T-helper 2 cell treated with Interferon-gamma antibody and Interleukin-4, amounts not matched to agents 100 ng/mL and 5 ng/mL, for 36 hours (primary cell): ENCODE results near the gene NANOS1. TPM values are rescaled to one million over a fixed set of nuclear protein-coding genes. Genes with fewer than 3 reads are reported as not detected.

ENCODE experiments used
- intact Hi-C: fragments of 100-400 bp; cut with micrococcal nuclease; formaldehyde crosslinking; loops from one replicate; pipeline ENCODE4 v1.15.1; 2023
- total RNA-seq: library from RNA; stranded (reverse); gene quantifications from 2 replicates; pipeline ENCODE4 v1.2.3, GENCODE V29; 2022

Gene NANOS1
- total RNA-seq: 0.20 and 0.34 TPM in 2 replicates

GRCh38 chr10:119029613-119030420 is at the start of gene NANOS1:
Gene NANOS1, plus strand, starts transcription at chr10:119029714. Its CDS starts 88 bp downstream, at chr10:119029802.
- intact Hi-C loops: loop anchor here (1.0 to 10.0 kb wide), 5 partner anchors 47 to 275 kb away; partner anchors contain the start of genes CACUL1, DENND10, PRDX3 and SFXN4

- intact Hi-C loops: no loop called here
Measured at GRCh38 chr10:118980135-118980865, 49.2 kb upstream of the NANOS1 start.

GRCh38 chr10:118980870-118981269 is 48.6 kb upstream of the NANOS1 start:
- intact Hi-C loops: no loop called here

- intact Hi-C loops: no loop called here
Measured at GRCh38 chr10:118981946-118982345, 47.6 kb upstream of the NANOS1 start.

- intact Hi-C loops: no loop called here
Measured at GRCh38 chr10:118982366-118982765, 47.1 kb upstream of the NANOS1 start.

- intact Hi-C loops: no loop called here
Measured at GRCh38 chr10:118983263-118983662, 46.3 kb upstream of the NANOS1 start.

- intact Hi-C loops: no loop called here
Measured at GRCh38 chr10:118985576-118985975, 43.9 kb upstream of the NANOS1 start.

GRCh38 chr10:118986815-118987790 is 42.4 kb upstream of the NANOS1 start:
- intact Hi-C loops: no loop called here

- intact Hi-C loops: no loop called here
Measured at GRCh38 chr10:118990326-118990725, 39.2 kb upstream of the NANOS1 start.

GRCh38 chr10:118992496-118992895 is 37.0 kb upstream of the NANOS1 start:
- intact Hi-C loops: no loop called here

- intact Hi-C loops: no loop called here
Measured at GRCh38 chr10:118993214-118993613, 36.3 kb upstream of the NANOS1 start.

GRCh38 chr10:118994321-118994720 is 35.2 kb upstream of the NANOS1 start:
- intact Hi-C loops: no loop called here

GRCh38 chr10:118995739-118996138 is 33.8 kb upstream of the NANOS1 start:
- intact Hi-C loops: no loop called here

GRCh38 chr10:118997379-118997778 is 32.1 kb upstream of the NANOS1 start:
- intact Hi-C loops: no loop called here

GRCh38 chr10:118998183-118998582 is 31.3 kb upstream of the NANOS1 start:
- intact Hi-C loops: no loop called here

- intact Hi-C loops: no loop called here
Measured at GRCh38 chr10:119001717-119002500, 27.6 kb upstream of the NANOS1 start.

- intact Hi-C loops: no loop called here
Measured at GRCh38 chr10:119003572-119004289, 25.8 kb upstream of the NANOS1 start.

- intact Hi-C loops: no loop called here
Measured at GRCh38 chr10:119005362-119006043, 24.0 kb upstream of the NANOS1 start.
